ENCODE measurements around the gene MEGF8. TPM values are rescaled to one million over a fixed set of nuclear protein-coding genes. Genes with fewer than 3 reads are reported as not detected.

Gene MEGF8
- total and polyA plus RNA-seq, 2 of the 8 experiments (the other 6 are each of a cell fraction or from before 2014, with no cell fraction given), result 13.0 to 23.7 TPM

- CTCF ChIA-PET (ENCODE audit: partially characterized antibody), result interaction anchor here (0.8 to 6.6 kb wide), 2 partner anchors 11 to 266 kb away, joined by 4 to 41 read pairs; no protein-coding TSS in a partner anchor
- Histone ChIP-seq H3K4ac (replicated peaks; ENCODE audit: insufficient read length, low read depth, low read length) (no peak overlapping the region), H2BK5ac (ENCODE audit: low read depth, low read length) (no peak overlapping the region), H2BK20ac (ENCODE audit: low read length) (no peak overlapping the region), H2BK120ac (replicated peaks; ENCODE audit: low read depth, low read length) (no peak overlapping the region), H3K4me2 (ENCODE audit: insufficient read depth in 1 of 2, low read depth in 2 of 2, low read length in 2 of 2) (peak overlapping the region in 1 of 2 experiments; percentile 97; a peak in 1 of 4 replicates), H3K4me1 (replicated peaks in 1 of 4; ENCODE audit: control insufficient read depth in 3 of 4, insufficient read depth in 4 of 4, low read length in 3 of 4) (peaks cover 9 to 37% (median 27%) of the 10 kb centered on the region in 4 experiments), H4K20me1 (replicated peaks in 1 of 2; ENCODE audit: control insufficient read depth in 1 of 2, insufficient read depth in 2 of 2, low read length in 2 of 2) (peaks cover 3 to 17% of the 10 kb centered on the region in 2 experiments), H4K91ac (replicated peaks; ENCODE audit: insufficient read length, low read length) (no peak overlapping the region), H3K9ac (replicated peaks in 1 of 4; ENCODE audit: extremely low read depth in 1 of 4, low read depth in 3 of 4, low read length in 3 of 4) (no peak overlapping the region; a peak in 1 of 7 replicates), H4K5ac (ENCODE audit: insufficient read length, low read depth, low read length) (no peak overlapping the region), H3K18ac (ENCODE audit: extremely low read depth, low read length) (no peak overlapping the region), H2AFZ (ENCODE audit: low read length) (no peak overlapping the region), H3K56ac (replicated peaks; ENCODE audit: insufficient read length, low read depth, low read length) (no peak overlapping the region), H3K23me2 (ENCODE audit: low read depth, low read length) (peaks cover 25% of the 10 kb centered on the region), H3K9me3 (ENCODE audit: insufficient read depth in 2 of 2, low read depth in 1 of 2, low read length in 1 of 2) (no peaks in the 10 kb centered on the region), H3K36me3 (ENCODE audit: control insufficient read depth in 2 of 4, insufficient read depth in 4 of 4, low read length in 3 of 4) (peaks cover 13 to 37% (median 33%) of the 10 kb centered on the region in 4 experiments; a peak in 7 of 8 replicates), H4K8ac (ENCODE audit: extremely low read depth, insufficient read depth, low read length) (no peak overlapping the region), H3K23ac (ENCODE audit: insufficient read length) (no peak overlapping the region), H3K4me3 (ENCODE audit: extremely low read depth in 1 of 4, insufficient read depth in 2 of 4, low read depth in 3 of 4, low read length in 4 of 4) (no peak overlapping the region), H3K79me2 (ENCODE audit: control insufficient read depth in 1 of 2, insufficient read depth in 2 of 2, low read length in 2 of 2) (peaks cover 0 to 22% of the 10 kb centered on the region in 2 experiments; a peak in 2 of 4 replicates), H2AK5ac (ENCODE audit: low read depth, low read length) (no peak overlapping the region), H3K79me1 (ENCODE audit: low read depth, low read length) (peaks cover 28% of the 10 kb centered on the region), H2BK12ac (ENCODE audit: low read depth, low read length) (no peak overlapping the region), H3K27ac (ENCODE audit: low read depth, low read length) (no peak overlapping the region), H3K27me3 (replicated peaks in 1 of 4; ENCODE audit: control insufficient read depth in 3 of 4, extremely low read depth in 1 of 4, insufficient read depth in 3 of 4, low read length in 3 of 4) (no peaks in the 10 kb centered on the region), H3K14ac (ENCODE audit: insufficient read length) (no peak overlapping the region), H2BK15ac (ENCODE audit: low read length) (no peak overlapping the region)
- FAIRE-seq (no peak), DNase-seq (ENCODE audit: low read depth in 1 of 2, low spot score in 2 of 2) (no peak)
- POLR2A ChIA-PET (ENCODE audit: partially characterized antibody), result interaction anchor here (1.1 to 4.3 kb wide), 3 partner anchors 9 to 39 kb away, joined by 3 to 20 read pairs (median 5); no protein-coding TSS in a partner anchor
- 96% methylated on average over 6 of the region's 6 CpGs; no CpG with 5 or more reads in 1 of the 2 experiments for WGBS, 2 experiments (ENCODE audit: extremely low coverage in 1 of 2, insufficient coverage in 1 of 2, insufficient read length in 1 of 2, insufficient replicate concordance in 2 of 2, low coverage in 1 of 2, low lambda C conversion rate in 2 of 2, missing lambda C conversion rate in 1 of 2)
- TF ChIP-seq NRF1 (IDR thresholded peaks at IDR 0.05; ENCODE audit: low read depth, low read length) (no peak), PHF8 (conservative IDR thresholded peaks at IDR 0.05; ENCODE audit: low read depth, low read length) (no peak), CHD1 (IDR thresholded peaks at IDR 0.05; ENCODE audit: low read depth, low read length) (no peak), JUND (IDR thresholded peaks at IDR 0.05; ENCODE audit: low read length) (no peak), EGR1 (IDR thresholded peaks at IDR 0.05; ENCODE audit: borderline replicate concordance, low read depth, low read length) (no peak), TAF7 (optimal IDR thresholded peaks at IDR 0.05; ENCODE audit: borderline replicate concordance, low read depth, low read length) (no peak), SIN3A (conservative IDR thresholded peaks at IDR 0.05 in 1 of 2, IDR thresholded peaks at IDR 0.05 in 1 of 2; ENCODE audit: low read depth in 1 of 2, low read length in 2 of 2) (no peak), KDM5A (IDR thresholded peaks at IDR 0.05; ENCODE audit: low read length) (no peak), ATF3 (IDR thresholded peaks at IDR 0.05; ENCODE audit: insufficient read depth, low read depth, low read length) (no peak), BACH1 (IDR thresholded peaks at IDR 0.05; ENCODE audit: low read length) (no peak), CTBP2 (IDR thresholded peaks at IDR 0.05; ENCODE audit: borderline replicate concordance, insufficient read depth, insufficient read length, low read length) (no peak), SP1 (IDR thresholded peaks at IDR 0.05; ENCODE audit: low read depth, low read length) (no peak)
These were observed 39.5 kb upstream of the MEGF8 start for GRCh38 chr19:42285988-42286348.
